Neural progenitor cell (in vitro differentiated cells): ENCODE data around the gene CLEC3B. TPM values are rescaled to one million over a fixed set of nuclear protein-coding genes. Genes with fewer than 3 reads are reported as not detected.

Source experiments
- DNase-seq: peaks from one replicate; pipeline ENCODE4 v3.0.0-alpha.2; 2016; ENCODE audit warnings: low spot score
- H2AFZ ChIP-seq: fragments of 200-600 bp; sonication (generic); replicated peaks from 2 replicates; pipeline ENCODE4 v1.6.1; 2016; ENCODE audit warnings: antibody characterized with exemption
- H3F3A ChIP-seq: fragments of 200-600 bp; sonication (generic); 2 replicates; pipeline ENCODE4 v1.6.1; 2016; ENCODE audit warnings: antibody characterized with exemption, low read depth
- H3K27ac ChIP-seq: fragments of 200-600 bp; sonication (generic); 2 replicates; pipeline ENCODE4 v1.5.1; 2016; ENCODE audit warnings: mild to moderate bottlenecking
- H3K27me3 ChIP-seq: fragments of 200-600 bp; sonication (generic); 2 replicates; pipeline ENCODE4 v1.6.1; 2016; ENCODE audit warnings: mild to moderate bottlenecking, moderate library complexity
- H3K36me3 ChIP-seq: fragments of 200-600 bp; sonication (generic); 2 replicates; pipeline ENCODE4 v1.5.1; 2016
- H3K4me1 ChIP-seq: fragments of 200-600 bp; sonication (generic); 2 replicates; pipeline ENCODE4 v1.6.1; 2016; ENCODE audit warnings: mixed run types
- H3K4me2 ChIP-seq: fragments of 200-600 bp; sonication (generic); 2 replicates; pipeline ENCODE4 v1.6.1; 2016
- H3K4me3 ChIP-seq: fragments of 200-600 bp; sonication (generic); 2 replicates; pipeline ENCODE4 v1.5.1; 2016
- H3K79me2 ChIP-seq: fragments of 200-600 bp; sonication (generic); 2 replicates; pipeline ENCODE4 v1.6.1; 2016; ENCODE audit warnings: low read depth
- H3K9ac ChIP-seq: fragments of 200-600 bp; sonication (generic); 2 replicates; pipeline ENCODE4 v1.6.1; 2016
- H3K9me3 ChIP-seq: fragments of 200-600 bp; sonication (generic); 2 replicates; pipeline ENCODE4 v1.5.1; 2016; ENCODE audit warnings: low read depth
- H4K20me1 ChIP-seq: fragments of 200-600 bp; sonication (generic); 2 replicates; pipeline ENCODE4 v1.6.1; 2016; ENCODE audit warnings: low read depth
- H3K27ac Mint-ChIP-seq: 3 replicates; pipeline ENCODE4 v1.8.0; 2021; ENCODE audit warnings: mixed read lengths
- H3K27me3 Mint-ChIP-seq: 2 replicates; pipeline ENCODE4 v1.8.0; 2022; ENCODE audit warnings: low read depth, mild to moderate bottlenecking, inconsistent platforms, moderate library complexity, mixed read lengths; ENCODE audit not compliant: insufficient read depth
- H3K36me3 Mint-ChIP-seq: 3 replicates; pipeline ENCODE4 v1.8.0; 2021; ENCODE audit warnings: mixed read lengths
- H3K4me1 Mint-ChIP-seq: 3 replicates; pipeline ENCODE4 v1.8.0; 2021; ENCODE audit warnings: mixed read lengths
- H3K4me3 Mint-ChIP-seq: 3 replicates; pipeline ENCODE4 v1.8.0; 2021; ENCODE audit warnings: mild to moderate bottlenecking, moderate library complexity, mixed read lengths
- H3K9me3 Mint-ChIP-seq: 3 replicates; pipeline ENCODE4 v1.8.0; 2020; ENCODE audit warnings: mixed read lengths
- EZH2 ChIP-seq: fragments of 200-600 bp; sonication (generic); IDR thresholded peaks from 2 replicates; pipeline ENCODE4 v1.6.1; 2017; ENCODE audit warnings: antibody characterized with exemption, mild to moderate bottlenecking, moderate library complexity
- EZH2phosphoT487 ChIP-seq: fragments of 200-600 bp; sonication (generic); IDR thresholded peaks from 2 replicates; pipeline ENCODE4 v1.6.1; 2017; ENCODE audit warnings: antibody characterized with exemption
- total RNA-seq: library from RNA; depleted of rRNA; stranded (reverse); fragments of >200 nt; gene quantifications from 2 replicates; pipeline ENCODE4 v1.2.3, GENCODE V29; 2015; ENCODE audit warnings: low replicate concordance
- TF ChIP-seq, protein P1 (sequence below): fragments of 200-600 bp; sonication (generic); IDR thresholded peaks from 2 replicates; pipeline ENCODE4 v1.5.1; 2017; ENCODE audit warnings: antibody characterized with exemption, mild to moderate bottlenecking

CLEC3B gene
- total RNA-seq, 1 donor from 2014 or later: not detected

DNA sequence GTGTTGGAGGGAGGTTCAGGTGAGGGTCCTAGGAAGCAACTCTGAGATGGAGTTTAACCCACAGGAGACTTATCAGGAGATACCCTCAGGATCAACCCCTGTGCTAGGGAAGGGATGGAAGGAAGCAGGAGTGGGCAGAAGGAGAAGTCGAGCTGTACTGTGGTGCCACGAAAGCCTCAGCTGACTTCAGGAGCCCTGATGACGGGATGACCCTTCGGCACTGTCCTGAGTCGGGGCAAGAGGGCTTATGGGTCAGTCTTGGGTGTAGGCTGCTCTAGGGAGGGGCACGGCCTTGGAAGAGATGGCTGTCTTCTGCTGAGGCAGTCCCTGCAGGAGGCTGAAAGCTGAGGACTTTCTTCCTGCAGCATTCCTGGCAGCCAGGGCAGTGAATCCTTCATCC is 7.7 kb downstream of the CLEC3B start:
- no peak overlapping the region for H3K27ac Mint-ChIP-seq
- H3K9ac ChIP-seq: no peak overlapping the region
- H3F3A ChIP-seq: peaks cover 4% of the 10 kb centered on the region
- H3K4me1 ChIP-seq: peaks cover 4% of the 10 kb centered on the region
- peaks cover 23% of the 10 kb centered on the region for H3K4me1 Mint-ChIP-seq
- no peaks in the 10 kb centered on the region for H3K36me3 ChIP-seq
- peaks cover 25% of the 10 kb centered on the region for H3K27me3 Mint-ChIP-seq
- no peak overlapping the region for H3K4me2 ChIP-seq
- TF ChIP-seq EZH2 (no peak), EZH2phosphoT487 (no peak)
- TF ChIP-seq, protein P1, sequence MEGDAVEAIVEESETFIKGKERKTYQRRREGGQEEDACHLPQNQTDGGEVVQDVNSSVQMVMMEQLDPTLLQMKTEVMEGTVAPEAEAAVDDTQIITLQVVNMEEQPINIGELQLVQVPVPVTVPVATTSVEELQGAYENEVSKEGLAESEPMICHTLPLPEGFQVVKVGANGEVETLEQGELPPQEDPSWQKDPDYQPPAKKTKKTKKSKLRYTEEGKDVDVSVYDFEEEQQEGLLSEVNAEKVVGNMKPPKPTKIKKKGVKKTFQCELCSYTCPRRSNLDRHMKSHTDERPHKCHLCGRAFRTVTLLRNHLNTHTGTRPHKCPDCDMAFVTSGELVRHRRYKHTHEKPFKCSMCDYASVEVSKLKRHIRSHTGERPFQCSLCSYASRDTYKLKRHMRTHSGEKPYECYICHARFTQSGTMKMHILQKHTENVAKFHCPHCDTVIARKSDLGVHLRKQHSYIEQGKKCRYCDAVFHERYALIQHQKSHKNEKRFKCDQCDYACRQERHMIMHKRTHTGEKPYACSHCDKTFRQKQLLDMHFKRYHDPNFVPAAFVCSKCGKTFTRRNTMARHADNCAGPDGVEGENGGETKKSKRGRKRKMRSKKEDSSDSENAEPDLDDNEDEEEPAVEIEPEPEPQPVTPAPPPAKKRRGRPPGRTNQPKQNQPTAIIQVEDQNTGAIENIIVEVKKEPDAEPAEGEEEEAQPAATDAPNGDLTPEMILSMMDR: no peak
- H3K27ac ChIP-seq: no peak overlapping the region
- peaks cover 3% of the 10 kb centered on the region for H4K20me1 ChIP-seq
- no peaks in the 10 kb centered on the region for H3K36me3 Mint-ChIP-seq
- H3K27me3 ChIP-seq: peaks cover 53% of the 10 kb centered on the region
- no peaks in the 10 kb centered on the region for H3K9me3 Mint-ChIP-seq
- no peaks in the 10 kb centered on the region for H3K79me2 ChIP-seq
- H3K4me3 Mint-ChIP-seq: no peak overlapping the region
- H3K4me3 ChIP-seq: no peak overlapping the region
- H3K9me3 ChIP-seq: no peaks in the 10 kb centered on the region
- DNase-seq: no peak
- H2AFZ ChIP-seq: no peak overlapping the region

DNA sequence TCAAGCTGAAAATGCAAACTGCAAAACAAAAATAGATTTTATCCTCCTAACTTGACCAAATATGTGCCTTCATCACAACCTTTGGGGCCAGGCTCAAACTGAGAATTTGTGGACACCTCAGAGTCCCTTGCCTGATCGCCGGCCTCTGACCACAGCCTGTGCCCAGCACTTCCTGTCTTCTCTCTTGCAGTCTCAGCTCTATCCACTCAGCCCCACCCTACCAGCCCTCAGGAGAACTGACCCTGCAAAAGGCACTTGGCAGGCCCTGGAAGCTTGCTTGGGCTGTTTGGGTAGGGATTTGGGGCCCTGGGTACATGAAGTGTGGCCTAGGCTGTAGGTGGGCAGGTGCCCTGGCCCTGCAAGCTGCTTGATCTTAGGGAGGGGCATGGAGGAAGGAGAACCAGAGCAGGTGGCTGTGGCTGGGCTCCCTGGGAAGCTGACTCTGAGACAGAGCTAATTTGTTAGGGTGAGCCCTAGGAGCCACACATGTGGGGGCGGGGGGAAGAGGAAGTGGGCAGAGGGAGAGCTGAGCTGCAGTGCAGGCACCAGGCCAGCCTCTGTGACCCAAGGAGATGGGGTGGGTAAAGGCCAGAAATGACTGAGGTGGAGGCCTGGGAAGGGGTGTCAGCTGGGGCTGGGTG is 8.6 kb downstream of the CLEC3B start:
- H3K27ac ChIP-seq: no peak overlapping the region
- H3K9ac ChIP-seq: no peak overlapping the region
- Mint-ChIP-seq H3K4me1 (peaks cover 23% of the 10 kb centered on the region), H3K4me3 (peak overlapping the region; percentile 49), H3K27ac (no peak overlapping the region), H3K9me3 (no peaks in the 10 kb centered on the region), H3K36me3 (no peaks in the 10 kb centered on the region), H3K27me3 (peaks cover 21% of the 10 kb centered on the region)
- no peaks in the 10 kb centered on the region for H3K79me2 ChIP-seq
- no peak overlapping the region for H3K4me3 ChIP-seq
- H3K9me3 ChIP-seq: no peaks in the 10 kb centered on the region
- H2AFZ ChIP-seq: no peak overlapping the region
- peaks cover 3% of the 10 kb centered on the region for H4K20me1 ChIP-seq
- H3K4me1 ChIP-seq: peaks cover 4% of the 10 kb centered on the region
- H3F3A ChIP-seq: peaks cover 4% of the 10 kb centered on the region
- peaks cover 53% of the 10 kb centered on the region for H3K27me3 ChIP-seq
- no peak for DNase-seq
- no peak overlapping the region for H3K4me2 ChIP-seq
- H3K36me3 ChIP-seq: no peaks in the 10 kb centered on the region
- TF ChIP-seq EZH2phosphoT487 (no peak), EZH2 (peak; percentile 0)
- TF ChIP-seq, protein P1: no peak

DNA sequence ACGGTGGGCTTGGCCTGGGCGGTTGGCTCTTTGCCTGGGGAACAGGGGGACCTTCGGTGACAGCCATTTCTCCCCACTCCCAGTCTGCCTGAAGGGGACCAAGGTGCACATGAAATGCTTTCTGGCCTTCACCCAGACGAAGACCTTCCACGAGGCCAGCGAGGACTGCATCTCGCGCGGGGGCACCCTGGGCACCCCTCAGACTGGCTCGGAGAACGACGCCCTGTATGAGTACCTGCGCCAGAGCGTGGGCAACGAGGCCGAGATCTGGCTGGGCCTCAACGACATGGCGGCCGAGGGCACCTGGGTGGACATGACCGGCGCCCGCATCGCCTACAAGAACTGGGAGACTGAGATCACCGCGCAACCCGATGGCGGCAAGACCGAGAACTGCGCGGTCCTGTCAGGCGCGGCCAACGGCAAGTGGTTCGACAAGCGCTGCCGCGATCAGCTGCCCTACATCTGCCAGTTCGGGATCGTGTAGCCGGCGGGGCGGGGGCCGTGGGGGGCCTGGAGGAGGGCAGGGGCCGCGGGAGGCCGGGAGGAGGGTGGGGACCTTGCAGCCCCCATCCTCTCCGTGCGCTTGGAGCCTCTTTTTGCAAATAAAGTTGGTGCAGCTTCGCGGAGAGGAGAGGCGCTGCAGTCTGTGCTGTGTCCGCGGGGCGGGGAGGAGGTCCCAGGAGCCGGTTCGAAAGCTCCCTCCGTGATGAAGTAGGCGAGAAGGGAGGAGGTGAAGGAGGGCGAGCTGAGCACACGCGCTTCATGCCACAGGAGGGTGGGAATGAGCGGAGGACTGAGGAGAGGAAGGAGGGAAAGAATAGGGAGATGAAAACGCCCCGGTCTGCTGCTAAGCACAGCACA is 9.6 kb downstream of the CLEC3B start:
- Histone ChIP-seq H3K79me2 (no peaks in the 10 kb centered on the region), H3K27ac (no peak overlapping the region), H3K9ac (no peak overlapping the region), H3K4me1 (peaks cover under 1% of the 10 kb centered on the region), H3K4me2 (peak overlapping the region; percentile 87), H4K20me1 (peaks cover 3% of the 10 kb centered on the region), H3K9me3 (no peaks in the 10 kb centered on the region), H3K36me3 (no peaks in the 10 kb centered on the region), H2AFZ (peak overlapping the region; percentile 93), H3K4me3 (peak overlapping the region; percentile 49), H3F3A (peaks cover 4% of the 10 kb centered on the region), H3K27me3 (peaks cover 53% of the 10 kb centered on the region)
- TF ChIP-seq, protein P1: peak; percentile 18
- peak; percentile 62 for TF ChIP-seq EZH2
- TF ChIP-seq EZH2phosphoT487: no peak
- Mint-ChIP-seq H3K27ac (no peak overlapping the region), H3K4me3 (peak overlapping the region; percentile 84), H3K36me3 (no peaks in the 10 kb centered on the region), H3K4me1 (peaks cover 23% of the 10 kb centered on the region), H3K27me3 (peaks cover 25% of the 10 kb centered on the region), H3K9me3 (no peaks in the 10 kb centered on the region)
- peak; percentile 56 for DNase-seq
